Right ventricle myocardium inferior (tissue), 1 donor: ENCODE measurements around the gene BAIAP2. TPM values are rescaled to one million over a fixed set of nuclear protein-coding genes. Genes with fewer than 3 reads are reported as not detected.
"Not testable (repeated sequence)": the region's sequence is repeated elsewhere in the genome, so short reads cannot be mapped to it uniquely, and the experiment has no call there.

Experiments
- ATAC-seq: fragments of 200-7000 bp; cut with Tn5 transposase; one replicate; pipeline ENCODE4 v1.9.1; 2020; ENCODE audit warnings: mild to moderate bottlenecking, moderate library complexity
- DNase-seq: peaks from one replicate; pipeline ENCODE4 v3.0.0; 2021; ENCODE audit errors: missing footprints
- intact Hi-C: fragments of 100-400 bp; cut with DNase I; formaldehyde crosslinking; loops from one replicate; pipeline ENCODE4 v1.11.0; 2022
- total RNA-seq: library from RNA; stranded (reverse); fragmentation: NEBNext Ultra II Directional; extraction: Animal tissue kit (Norgen Biotek cat#: 25700); gene quantifications from one replicate; pipeline ENCODE4 v1.2.1, GENCODE V29; 2021
- donor health status: DM: no; HTN: yes; CAD: no; lungs with severe emphysema.

Gene BAIAP2
- total RNA-seq, 1 donor from 2014 or later: 32.1 TPM

GRCh38 chr17:81137248-81137647 is 102.3 kb downstream of the BAIAP2 start:
- intact Hi-C loops: no loop called here
- DNase-seq: no peak

GRCh38 chr17:81138083-81138482 is 103.1 kb downstream of the BAIAP2 start:
- no peak for DNase-seq
- intact Hi-C loops: no loop called here
- ATAC-seq: no peak

More at GRCh38 chr17:81137248-81137647, 102.3 kb downstream of the BAIAP2 start:
- ATAC-seq: no peak

GRCh38 chr17:81138500-81138899 is 103.5 kb downstream of the BAIAP2 start:
- intact Hi-C loops: no loop called here
- ATAC-seq (no peak), DNase-seq (no peak)

- intact Hi-C loops: no loop called here
- ATAC-seq: no peak
- DNase-seq: no peak
Observed at GRCh38 chr17:81139428-81139827, 104.5 kb downstream of the BAIAP2 start.

- no peak for ATAC-seq
- no peak for DNase-seq
- intact Hi-C loops: no loop called here
Observed at GRCh38 chr17:81140018-81140417, 105.1 kb downstream of the BAIAP2 start.

GRCh38 chr17:81140695-81141094 is 105.7 kb downstream of the BAIAP2 start:
- intact Hi-C loops: no loop called here
- ATAC-seq (no peak), DNase-seq (no peak)

- ATAC-seq: peak; percentile 92
- intact Hi-C loops: loop anchor here (1.0 to 2.0 kb wide), 2 partner anchors 58 to 99 kb away; no protein-coding TSS in a partner anchor
- peak; percentile 91 for DNase-seq
Observed at GRCh38 chr17:81142301-81143199, 107.6 kb downstream of the BAIAP2 start.

GRCh38 chr17:81143200-81143527 is 108.2 kb downstream of the BAIAP2 start:
- peak; percentile 9 for ATAC-seq
- intact Hi-C loops: loop anchor here (2.0 kb wide), 1 partner anchor 58 kb away; no protein-coding TSS in a partner anchor

GRCh38 chr17:81143717-81144422 is 108.9 kb downstream of the BAIAP2 start:
- ATAC-seq: no peak
- intact Hi-C loops: loop anchor here (2.0 kb wide), 1 partner anchor 57 kb away; no protein-coding TSS in a partner anchor
- no peak for DNase-seq

More at GRCh38 chr17:81143200-81143527, 108.2 kb downstream of the BAIAP2 start:
- DNase-seq: no peak

- intact Hi-C loops: no loop called here
- DNase-seq (no peak), ATAC-seq (no peak)
Observed at GRCh38 chr17:81144423-81144781, 109.5 kb downstream of the BAIAP2 start.

- ATAC-seq, DNase-seq, intact Hi-C loops: not testable (repeated sequence)
Observed at GRCh38 chr17:81146208-81146607, 111.3 kb downstream of the BAIAP2 start.

- intact Hi-C loops: no loop called here
- DNase-seq (no peak), ATAC-seq (no peak)
Observed at GRCh38 chr17:81147701-81148100, 112.8 kb downstream of the BAIAP2 start.

- intact Hi-C loops: no loop called here
- no peak for DNase-seq
- no peak for ATAC-seq
Observed at GRCh38 chr17:81148571-81148970, 113.6 kb downstream of the BAIAP2 start.

- ATAC-seq (no peak), DNase-seq (peak; percentile 87)
- intact Hi-C loops: no loop called here
Observed at GRCh38 chr17:81148986-81149533, 114.1 kb downstream of the BAIAP2 start.

- peak; percentile 91 for DNase-seq
- intact Hi-C loops: no loop called here
- no peak for ATAC-seq
Observed at GRCh38 chr17:81150377-81151077, 115.6 kb downstream of the BAIAP2 start.

GRCh38 chr17:81151278-81151677 is 116.3 kb downstream of the BAIAP2 start:
- DNase-seq (peak; percentile 32), ATAC-seq (no peak)
- intact Hi-C loops: no loop called here

GRCh38 chr17:81152288-81152828 is 117.4 kb downstream of the BAIAP2 start:
- intact Hi-C loops: no loop called here
- ATAC-seq (no peak), DNase-seq (peak; percentile 31)

GRCh38 chr17:81153340-81153803 is 118.4 kb downstream of the BAIAP2 start:
- DNase-seq: peak; percentile 48

GRCh38 chr17:81154016-81154415 is 119.1 kb downstream of the BAIAP2 start:
- DNase-seq: peak; percentile 45
- intact Hi-C loops, ATAC-seq: not testable (repeated sequence)

More at GRCh38 chr17:81153340-81153803, 118.4 kb downstream of the BAIAP2 start:
- intact Hi-C loops: no loop called here
- no peak for ATAC-seq
